Measurements from ENCODE around the gene SDK1.

DNA sequence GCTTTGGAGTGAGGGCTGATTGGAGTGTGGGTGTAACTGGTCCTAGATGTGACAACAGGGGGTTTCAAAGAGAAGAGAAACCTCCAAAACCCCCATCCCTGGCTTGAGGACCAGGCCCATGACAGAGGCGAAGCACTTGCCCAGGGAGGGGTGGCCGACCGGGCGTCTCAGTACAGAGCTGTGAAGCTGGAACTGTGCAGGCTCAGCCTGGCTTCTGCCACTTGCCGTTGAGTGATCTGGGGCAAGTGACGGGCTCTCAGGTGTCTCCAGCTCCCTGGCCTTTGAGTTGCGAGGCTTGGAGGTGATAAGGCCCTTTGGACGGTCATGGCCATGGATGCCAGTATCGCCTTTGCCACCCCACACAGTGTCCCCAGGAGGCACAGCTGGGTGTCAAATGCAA lies 849.7 kb downstream of the SDK1 start:
- TF ChIP-seq, protein P1, sequence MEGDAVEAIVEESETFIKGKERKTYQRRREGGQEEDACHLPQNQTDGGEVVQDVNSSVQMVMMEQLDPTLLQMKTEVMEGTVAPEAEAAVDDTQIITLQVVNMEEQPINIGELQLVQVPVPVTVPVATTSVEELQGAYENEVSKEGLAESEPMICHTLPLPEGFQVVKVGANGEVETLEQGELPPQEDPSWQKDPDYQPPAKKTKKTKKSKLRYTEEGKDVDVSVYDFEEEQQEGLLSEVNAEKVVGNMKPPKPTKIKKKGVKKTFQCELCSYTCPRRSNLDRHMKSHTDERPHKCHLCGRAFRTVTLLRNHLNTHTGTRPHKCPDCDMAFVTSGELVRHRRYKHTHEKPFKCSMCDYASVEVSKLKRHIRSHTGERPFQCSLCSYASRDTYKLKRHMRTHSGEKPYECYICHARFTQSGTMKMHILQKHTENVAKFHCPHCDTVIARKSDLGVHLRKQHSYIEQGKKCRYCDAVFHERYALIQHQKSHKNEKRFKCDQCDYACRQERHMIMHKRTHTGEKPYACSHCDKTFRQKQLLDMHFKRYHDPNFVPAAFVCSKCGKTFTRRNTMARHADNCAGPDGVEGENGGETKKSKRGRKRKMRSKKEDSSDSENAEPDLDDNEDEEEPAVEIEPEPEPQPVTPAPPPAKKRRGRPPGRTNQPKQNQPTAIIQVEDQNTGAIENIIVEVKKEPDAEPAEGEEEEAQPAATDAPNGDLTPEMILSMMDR (IDR thresholded peaks at IDR 0.05; ENCODE audit: low read depth, low read length): no peak
- TF ChIP-seq POLR2A (IDR thresholded peaks at IDR 0.05; ENCODE audit: extremely low read depth, insufficient read length): no peak

Measured in NB4 (cell line).